RWPE2 (cell line): ENCODE measurements around the gene GCM1.

ENCODE experiments used
- ATAC-seq: fragments of 200-7000 bp; cut with Tn5 transposase; 3 replicates; pipeline ENCODE4 v1.9.1; 2021; ENCODE audit warnings: low read depth
- DNase-seq: peaks from one replicate; pipeline ENCODE4 v3.0.0-alpha.2; 2020; ENCODE audit warnings: low spot score
- H3K27ac ChIP-seq: fragments of 450-650 bp; 2 replicates; pipeline ENCODE4 v1.5.1; 2017; ENCODE audit warnings: mild to moderate bottlenecking; ENCODE audit not compliant: poor library complexity, severe bottlenecking
- H3K27me3 ChIP-seq: fragments of 250-450 bp; sonication (Bioruptor Pico); 2 replicates; pipeline ENCODE4 v1.5.1; 2021; ENCODE audit warnings: mild to moderate bottlenecking, moderate library complexity; ENCODE audit not compliant: insufficient read depth, poor library complexity, severe bottlenecking
- H3K36me3 ChIP-seq: fragments of 250-450 bp; sonication (Bioruptor Pico); 2 replicates; pipeline ENCODE4 v1.5.1; 2020; ENCODE audit warnings: low read depth, mild to moderate bottlenecking, moderate library complexity
- H3K4me1 ChIP-seq: fragments of 250-450 bp; sonication (Bioruptor Pico); 2 replicates; pipeline ENCODE4 v1.5.1; 2021; ENCODE audit warnings: mild to moderate bottlenecking, moderate library complexity; ENCODE audit not compliant: insufficient read depth, poor library complexity, severe bottlenecking
- H3K4me3 ChIP-seq: fragments of 250-450 bp; sonication (Bioruptor Pico); 2 replicates; pipeline ENCODE4 v1.5.1; 2021; ENCODE audit warnings: mild to moderate bottlenecking, moderate library complexity; ENCODE audit not compliant: severe bottlenecking
- H3K9me3 ChIP-seq: fragments of 250-450 bp; sonication (Bioruptor Pico); 2 replicates; pipeline ENCODE4 v1.5.1; 2021; ENCODE audit warnings: mild to moderate bottlenecking, moderate library complexity; ENCODE audit not compliant: severe bottlenecking
- TF ChIP-seq, protein P1 (sequence below): fragments of 450-650 bp; IDR thresholded peaks from one replicate; pipeline ENCODE4 v1.5.1; 2017; ENCODE audit warnings: mild to moderate bottlenecking, moderate library complexity; ENCODE audit not compliant: poor library complexity, severe bottlenecking

GCM1 gene

GRCh38 chr6:53172468-53172803, 23.8 kb upstream of the GCM1 start:
- TF ChIP-seq, protein P1, sequence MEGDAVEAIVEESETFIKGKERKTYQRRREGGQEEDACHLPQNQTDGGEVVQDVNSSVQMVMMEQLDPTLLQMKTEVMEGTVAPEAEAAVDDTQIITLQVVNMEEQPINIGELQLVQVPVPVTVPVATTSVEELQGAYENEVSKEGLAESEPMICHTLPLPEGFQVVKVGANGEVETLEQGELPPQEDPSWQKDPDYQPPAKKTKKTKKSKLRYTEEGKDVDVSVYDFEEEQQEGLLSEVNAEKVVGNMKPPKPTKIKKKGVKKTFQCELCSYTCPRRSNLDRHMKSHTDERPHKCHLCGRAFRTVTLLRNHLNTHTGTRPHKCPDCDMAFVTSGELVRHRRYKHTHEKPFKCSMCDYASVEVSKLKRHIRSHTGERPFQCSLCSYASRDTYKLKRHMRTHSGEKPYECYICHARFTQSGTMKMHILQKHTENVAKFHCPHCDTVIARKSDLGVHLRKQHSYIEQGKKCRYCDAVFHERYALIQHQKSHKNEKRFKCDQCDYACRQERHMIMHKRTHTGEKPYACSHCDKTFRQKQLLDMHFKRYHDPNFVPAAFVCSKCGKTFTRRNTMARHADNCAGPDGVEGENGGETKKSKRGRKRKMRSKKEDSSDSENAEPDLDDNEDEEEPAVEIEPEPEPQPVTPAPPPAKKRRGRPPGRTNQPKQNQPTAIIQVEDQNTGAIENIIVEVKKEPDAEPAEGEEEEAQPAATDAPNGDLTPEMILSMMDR, result no peak
- peaks cover 11% of the 10 kb centered on the region for H3K4me1 ChIP-seq
- no peak overlapping the region for H3K4me3 ChIP-seq
- no peaks in the 10 kb centered on the region for H3K9me3 ChIP-seq
- DNase-seq (no peak), ATAC-seq (no peak)
- H3K27ac ChIP-seq, result no peak overlapping the region
- H3K27me3 ChIP-seq, result no peaks in the 10 kb centered on the region
- H3K36me3 ChIP-seq, result no peaks in the 10 kb centered on the region

DNA sequence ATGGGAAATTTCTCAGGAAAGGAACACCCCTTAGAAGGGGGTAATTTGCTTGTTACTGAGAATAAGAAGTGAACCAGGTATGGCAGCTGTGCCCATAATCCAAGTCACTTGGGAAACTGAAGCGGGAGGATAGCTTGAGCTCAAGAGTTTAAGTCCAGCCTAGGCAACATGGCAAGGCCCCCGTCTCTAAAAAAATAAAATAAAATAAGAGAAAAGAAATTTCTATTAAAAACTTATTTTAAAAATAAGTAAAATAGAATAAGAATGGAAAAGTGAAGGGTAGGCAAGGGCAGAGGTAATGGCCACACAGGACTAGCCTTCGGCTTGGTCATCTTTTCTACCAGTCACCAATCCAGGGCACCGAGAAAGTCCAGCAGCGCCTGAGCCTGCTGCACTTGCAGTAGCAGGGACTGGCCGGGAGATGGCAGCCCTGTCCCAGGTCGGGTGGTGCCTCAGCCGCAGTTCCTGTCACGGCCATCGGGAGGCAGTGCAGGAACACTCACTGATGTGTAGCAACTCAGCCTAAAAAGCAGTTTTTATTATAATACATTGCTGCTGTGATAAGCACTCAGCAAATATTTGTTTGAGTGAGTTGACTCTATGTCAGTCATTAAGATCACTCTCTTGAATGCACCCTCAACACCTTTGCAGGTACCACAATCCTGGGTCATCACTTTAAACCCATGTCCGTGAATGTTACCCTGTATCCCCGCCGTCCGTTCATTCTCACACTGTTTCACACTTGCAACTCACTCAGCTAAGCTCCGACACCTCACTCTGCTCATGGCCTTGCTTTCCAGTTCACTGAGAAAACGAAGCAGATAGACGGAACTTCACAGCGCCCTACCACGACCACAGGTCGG, 23.2 kb upstream of the GCM1 start:
- no peaks in the 10 kb centered on the region for H3K9me3 ChIP-seq
- no peak overlapping the region for H3K4me3 ChIP-seq
- DNase-seq (peak; percentile 77), ATAC-seq (peak; percentile 55)
- peaks cover 11% of the 10 kb centered on the region for H3K4me1 ChIP-seq
- H3K27ac ChIP-seq, result no peak overlapping the region
- H3K36me3 ChIP-seq, result no peaks in the 10 kb centered on the region
- TF ChIP-seq, protein P1, result peak; percentile 100
- H3K27me3 ChIP-seq, result no peaks in the 10 kb centered on the region

DNA sequence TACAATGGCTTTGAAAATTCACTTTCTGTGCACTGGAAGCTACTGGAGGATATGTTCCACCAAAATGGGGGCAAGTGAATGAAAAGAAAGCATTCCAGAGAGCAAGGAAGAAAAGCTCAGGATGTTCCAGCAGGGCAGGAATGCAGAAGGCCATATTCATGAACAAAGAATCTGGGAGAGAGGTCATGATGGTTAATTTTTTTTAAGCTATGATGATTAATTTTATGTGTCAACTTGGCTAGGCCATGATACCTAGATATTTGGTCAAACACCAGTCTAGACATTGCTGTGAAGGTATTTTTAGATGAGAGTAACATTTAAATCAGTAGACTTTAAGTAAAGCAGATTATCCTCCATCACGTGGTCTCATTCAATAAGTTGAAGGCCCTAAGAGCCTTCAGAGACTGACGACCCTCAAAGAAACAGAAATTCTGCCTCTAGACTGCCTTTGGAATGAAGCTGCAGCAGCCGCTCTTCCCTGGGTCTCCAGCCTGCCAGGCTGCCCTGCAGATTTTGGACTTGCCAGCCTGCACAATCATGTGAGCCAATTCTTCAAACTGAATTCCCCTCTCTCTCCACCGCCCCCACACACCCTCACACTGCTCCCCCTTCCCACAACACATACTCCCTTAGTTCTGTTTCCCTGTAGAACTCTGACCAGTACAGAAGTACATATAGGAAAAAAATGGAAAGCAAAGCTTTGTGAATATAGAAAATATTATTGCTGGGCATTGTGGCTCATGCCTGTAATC, 20.1 kb upstream of the GCM1 start:
- H3K27ac ChIP-seq, result peak overlapping the region; percentile 56
- ATAC-seq, result peak; percentile 89
- H3K4me3 ChIP-seq, result no peak overlapping the region
- H3K9me3 ChIP-seq, result no peaks in the 10 kb centered on the region
- peaks cover 11% of the 10 kb centered on the region for H3K4me1 ChIP-seq
- no peak for DNase-seq
- no peaks in the 10 kb centered on the region for H3K27me3 ChIP-seq
- TF ChIP-seq, protein P1, result no peak
- no peaks in the 10 kb centered on the region for H3K36me3 ChIP-seq

- no peaks in the 10 kb centered on the region for H3K9me3 ChIP-seq
- no peaks in the 10 kb centered on the region for H3K36me3 ChIP-seq
- DNase-seq (no peak), ATAC-seq (no peak)
- H3K27me3 ChIP-seq, result no peaks in the 10 kb centered on the region
- H3K4me1 ChIP-seq, result peaks cover 11% of the 10 kb centered on the region
- TF ChIP-seq, protein P1, result no peak
- H3K4me3 ChIP-seq, result no peak overlapping the region
- no peak overlapping the region for H3K27ac ChIP-seq
Measured at GRCh38 chr6:53165293-53165692, 16.7 kb upstream of the GCM1 start.
